Activated CD4-positive, CD25-positive, alpha-beta regulatory T cell (primary cell): ENCODE measurements around the gene CTNNA2.
"Not testable (repeated sequence)": the region's sequence is repeated elsewhere in the genome, so short reads cannot be mapped to it uniquely, and the experiment has no call there.

Source experiments
- DNase-seq, 4 experiments: peaks; one replicate each; lab custom pipeline; 2025; lab: John Stamatoyannopoulos, UW

The CTNNA2 gene

DNA sequence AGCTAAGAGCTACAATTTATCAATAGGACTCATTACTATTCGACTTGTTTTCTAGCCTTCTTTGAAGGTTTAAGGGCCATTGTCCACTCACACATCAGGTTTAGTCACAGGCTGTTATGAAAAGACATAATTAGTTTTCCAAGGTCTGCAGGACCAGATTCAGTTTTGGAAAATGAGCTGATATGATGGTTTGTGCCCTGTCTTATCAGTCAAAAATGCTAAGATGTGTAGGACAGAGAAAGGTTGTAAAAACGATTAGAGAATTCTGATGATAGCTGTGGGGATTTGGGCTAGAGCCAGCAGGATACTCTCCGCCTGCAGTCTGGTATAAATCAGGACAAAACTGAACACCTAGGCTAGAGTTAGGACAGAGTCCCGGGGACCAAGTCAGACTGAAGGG is 578.4 kb downstream of the CTNNA2 start:
- DNase-seq = no peak

DNA sequence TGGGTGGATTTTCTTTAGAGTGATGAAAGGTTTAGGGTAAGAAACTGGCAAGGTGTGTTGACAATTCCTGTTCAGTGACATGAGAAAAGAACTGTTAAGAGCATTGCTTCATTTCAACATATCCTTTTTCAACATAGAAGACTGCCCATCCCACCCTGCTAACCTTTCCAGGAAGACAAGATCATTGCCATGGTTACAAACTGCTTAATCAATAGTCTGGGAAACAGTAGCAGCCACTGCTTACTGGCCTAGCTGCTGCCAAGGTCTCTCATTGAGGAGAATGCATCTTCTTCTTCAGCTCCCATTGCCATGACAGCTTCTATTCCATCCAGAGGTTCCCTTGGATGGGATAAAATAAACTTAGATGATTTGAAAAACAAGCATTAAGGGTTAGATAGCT is 579.6 kb downstream of the CTNNA2 start:
- DNase-seq = no peak

DNA sequence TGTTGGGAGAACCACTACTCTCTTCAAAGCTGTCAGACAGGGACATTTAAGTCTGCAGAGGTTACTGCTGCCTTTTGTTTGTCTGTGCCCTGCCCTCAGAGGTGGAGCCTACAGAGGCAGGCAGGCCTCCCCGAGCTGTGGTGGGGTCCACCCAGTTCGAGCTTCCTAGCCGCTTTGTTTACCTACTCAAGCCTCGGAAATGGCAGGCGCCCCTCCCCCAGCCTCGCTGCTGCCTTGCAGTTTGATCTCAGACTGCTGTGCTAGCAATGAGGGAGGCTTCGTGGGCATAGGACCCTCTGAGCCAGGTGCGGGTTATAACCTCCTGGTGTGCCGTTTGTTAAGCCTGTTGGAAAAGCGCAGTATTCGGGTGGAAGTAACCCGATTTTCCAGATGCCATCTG is 585.7 kb downstream of the CTNNA2 start:
- DNase-seq = not testable (repeated sequence)

DNA sequence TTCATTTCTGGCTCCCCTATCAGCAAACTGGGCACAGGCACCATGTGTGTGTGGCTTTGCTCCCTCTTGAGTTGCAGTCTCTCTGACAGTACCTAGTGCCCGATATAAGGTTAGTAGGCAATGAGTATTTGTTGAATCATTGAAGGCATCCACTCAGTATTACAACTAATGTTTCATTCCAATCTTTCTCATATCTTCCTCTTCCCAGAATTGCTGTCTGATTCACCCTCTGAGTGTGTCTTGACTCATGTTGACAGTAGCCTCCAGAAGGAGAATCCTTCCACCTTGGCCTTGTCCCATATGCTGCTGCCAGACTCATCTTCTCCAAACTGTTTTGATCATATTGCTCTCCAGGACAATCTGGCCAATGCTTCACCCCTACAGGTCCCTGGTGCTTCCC is 589.2 kb downstream of the CTNNA2 start:
- no peak for DNase-seq

DNA sequence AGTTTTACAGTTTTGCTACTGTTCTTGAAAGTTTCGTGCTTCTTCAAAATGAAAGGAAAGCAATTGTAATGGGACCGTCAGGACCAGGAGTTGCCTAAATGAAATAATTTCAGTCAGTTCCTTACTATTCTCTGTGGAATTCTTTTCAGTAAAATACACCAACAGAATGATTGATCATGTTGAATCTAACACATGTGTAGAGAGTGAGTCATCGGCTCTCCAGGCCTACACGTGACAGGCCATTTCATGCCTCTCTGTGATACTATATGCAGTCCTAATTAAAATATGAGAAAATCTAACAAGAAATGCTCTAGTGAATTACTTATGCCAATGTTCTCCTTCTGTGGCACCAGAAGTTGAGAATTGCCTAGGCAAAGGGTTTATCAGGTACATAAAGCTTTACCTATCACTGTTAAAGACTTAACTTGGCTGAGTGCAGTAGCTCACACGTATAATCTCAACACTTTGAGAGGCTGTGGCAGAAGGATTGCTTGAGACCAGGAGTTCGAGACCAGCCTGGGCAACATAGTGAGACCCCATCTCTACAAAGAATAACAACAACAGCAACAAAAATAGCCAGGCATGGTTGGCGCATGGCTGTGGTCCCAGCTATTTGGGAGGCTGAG is 592.3 kb downstream of the CTNNA2 start:
- no peak for DNase-seq

DNA sequence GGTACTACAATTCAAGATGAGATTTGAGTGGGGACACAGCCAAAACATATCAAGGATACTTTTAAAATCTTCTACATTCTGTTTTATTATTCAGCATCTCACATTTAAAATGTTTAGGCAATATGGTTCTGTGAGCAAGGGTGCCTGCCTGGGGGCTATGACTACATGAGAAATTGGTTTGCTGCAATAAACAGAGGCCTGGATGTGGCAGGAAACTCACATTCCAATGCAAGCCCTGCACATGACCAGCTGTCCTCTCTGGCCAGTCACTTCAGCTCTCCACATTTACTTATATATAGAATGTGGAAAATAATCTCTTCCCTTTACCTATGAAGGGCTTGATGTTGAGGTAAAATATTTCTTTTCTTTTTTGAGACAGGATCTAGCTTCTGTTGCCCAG is 598.3 kb downstream of the CTNNA2 start:
- no peak for DNase-seq

DNA sequence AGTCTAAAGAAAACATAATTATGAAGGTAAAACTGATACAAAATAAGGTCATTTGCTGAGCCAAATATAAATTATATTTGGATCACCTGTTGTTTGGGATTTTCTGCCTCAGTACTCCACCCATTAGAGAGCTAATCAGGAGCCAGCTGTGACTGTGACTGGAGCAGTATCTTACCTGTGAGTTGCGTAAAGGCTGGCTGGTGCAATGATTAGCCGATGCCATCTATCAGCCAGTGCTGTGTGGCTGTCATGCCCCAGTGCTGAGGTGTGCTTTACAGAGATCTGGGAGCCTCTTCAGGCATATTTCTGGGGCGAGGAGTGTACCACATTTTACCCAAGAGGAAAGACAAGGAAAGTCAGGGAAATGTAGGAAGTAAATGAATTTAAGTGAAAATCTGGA is 599.9 kb downstream of the CTNNA2 start:
- DNase-seq = no peak

DNA sequence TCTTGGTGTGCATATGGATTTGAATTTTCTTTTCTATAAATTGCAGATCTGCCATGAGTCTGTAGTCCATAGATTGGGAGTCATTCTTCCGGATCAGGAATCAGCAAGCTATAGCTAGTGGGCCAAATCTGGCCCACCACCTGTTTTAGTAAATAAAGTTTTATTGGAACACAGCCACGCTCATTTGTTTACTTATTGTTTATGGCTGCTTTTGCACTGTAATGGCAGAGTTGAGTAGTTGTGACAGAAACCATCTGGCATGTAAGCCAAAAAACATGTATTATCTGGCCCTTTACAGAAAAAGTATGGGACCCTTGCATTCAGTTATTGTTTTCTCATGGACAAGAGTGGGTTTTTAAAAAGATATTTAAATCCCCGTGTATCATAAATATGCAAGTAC is 600.5 kb downstream of the CTNNA2 start:
- no peak for DNase-seq

DNA sequence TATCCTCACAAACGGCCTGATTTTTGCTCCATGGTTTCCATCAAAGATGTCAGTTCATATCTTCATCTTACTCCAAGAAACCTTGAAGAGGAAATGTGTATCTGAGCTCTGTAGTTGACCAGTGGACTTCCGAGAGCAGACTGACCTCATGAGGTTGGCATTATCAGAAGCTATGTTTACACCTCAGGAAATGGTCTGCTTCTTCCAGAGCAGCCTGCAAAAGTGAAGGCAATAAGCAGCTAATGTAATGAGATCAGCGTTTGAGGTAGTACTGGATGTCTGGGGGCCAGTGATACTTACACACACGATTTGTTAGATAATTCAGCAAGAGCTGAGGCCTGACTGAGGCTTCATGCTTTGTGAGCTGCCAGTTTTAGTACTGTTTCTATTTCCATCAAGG is 602.0 kb downstream of the CTNNA2 start:
- no peak for DNase-seq

DNA sequence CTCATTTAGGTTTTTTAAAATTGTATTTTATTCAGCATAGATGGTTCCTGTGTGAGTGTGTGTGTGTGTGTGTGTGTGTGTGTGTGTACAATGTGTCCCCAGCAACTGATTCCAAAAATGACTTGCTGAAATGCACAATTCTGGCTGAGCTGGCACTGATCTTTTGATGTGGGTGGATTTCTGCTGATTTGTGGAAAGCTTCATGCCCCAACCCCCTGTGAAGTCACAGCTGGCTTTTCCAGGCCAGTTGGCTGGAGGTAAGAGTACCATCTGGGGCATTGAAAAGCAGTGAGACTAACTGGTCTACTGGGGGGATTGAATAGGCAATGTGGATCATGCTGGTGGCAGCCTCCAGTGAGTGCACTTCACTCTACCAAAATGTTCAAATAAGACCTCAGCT is 604.5 kb downstream of the CTNNA2 start:
- DNase-seq = no peak

DNA sequence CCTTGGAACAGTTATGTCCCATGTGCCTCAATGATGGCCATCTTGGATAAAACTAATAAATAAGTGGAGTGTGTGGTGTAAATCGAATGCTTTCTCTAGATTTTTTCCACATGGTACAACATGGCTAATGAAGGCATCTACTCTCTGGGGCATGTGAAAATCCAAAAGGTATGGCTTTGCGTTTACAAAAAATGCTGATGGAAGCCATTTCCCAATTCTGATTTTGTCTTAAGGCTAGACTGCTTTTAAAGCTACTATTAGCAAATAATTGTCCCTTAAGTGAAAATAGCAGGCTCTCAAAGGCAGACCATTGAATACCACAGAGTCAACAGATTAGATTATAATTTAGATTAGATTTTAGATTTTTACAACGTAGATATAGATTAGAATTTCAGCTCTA is 608.0 kb downstream of the CTNNA2 start:
- no peak for DNase-seq

DNA sequence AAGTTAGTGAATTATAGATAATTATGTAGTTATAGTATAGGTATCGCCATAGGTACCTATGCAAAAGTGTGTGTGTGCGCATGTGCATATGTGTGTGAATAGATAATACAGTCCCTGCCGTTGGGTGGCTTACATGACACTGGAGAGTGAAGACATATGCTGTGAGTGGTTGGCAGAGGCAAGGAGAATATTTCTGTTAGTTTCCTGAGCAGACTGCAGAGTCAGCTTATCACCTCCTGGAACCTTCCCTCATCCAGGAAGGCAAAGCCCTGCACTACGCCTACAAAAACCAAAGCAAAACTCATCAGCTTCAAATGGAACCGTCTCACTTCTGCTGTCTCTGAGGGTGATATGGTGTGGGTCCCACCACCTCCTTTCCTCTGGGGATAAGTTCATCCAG is 609.8 kb downstream of the CTNNA2 start:
- no peak for DNase-seq

DNA sequence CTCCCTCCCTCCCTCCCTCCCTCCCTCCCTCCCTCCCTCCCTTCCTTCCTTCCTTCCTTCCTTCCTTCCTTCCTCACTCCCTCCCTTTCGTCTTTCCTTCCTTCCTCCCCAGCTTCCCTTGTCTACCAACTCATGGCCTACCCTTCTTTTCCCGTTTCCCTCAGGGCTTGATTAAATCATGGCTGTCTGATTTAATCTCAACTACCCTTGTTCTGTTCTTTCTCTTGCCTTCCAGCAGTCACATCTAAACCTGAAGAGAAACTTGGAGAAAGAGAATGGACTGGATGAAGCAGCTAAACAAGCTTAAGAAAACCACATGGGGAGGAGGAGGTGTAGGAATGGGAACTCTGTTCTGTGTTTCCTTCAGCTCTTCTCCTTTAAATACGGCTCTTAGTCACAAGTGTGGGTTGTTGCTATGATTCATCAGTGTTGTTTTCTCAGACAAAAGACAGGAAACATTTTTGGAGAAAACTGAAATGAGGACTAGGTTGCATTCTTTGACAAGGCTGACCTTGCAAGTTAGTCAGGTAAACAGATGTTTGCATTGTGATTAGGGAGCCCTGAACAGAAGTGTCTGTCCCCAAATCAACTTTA is 613.8 kb downstream of the CTNNA2 start:
- DNase-seq = no peak

DNA sequence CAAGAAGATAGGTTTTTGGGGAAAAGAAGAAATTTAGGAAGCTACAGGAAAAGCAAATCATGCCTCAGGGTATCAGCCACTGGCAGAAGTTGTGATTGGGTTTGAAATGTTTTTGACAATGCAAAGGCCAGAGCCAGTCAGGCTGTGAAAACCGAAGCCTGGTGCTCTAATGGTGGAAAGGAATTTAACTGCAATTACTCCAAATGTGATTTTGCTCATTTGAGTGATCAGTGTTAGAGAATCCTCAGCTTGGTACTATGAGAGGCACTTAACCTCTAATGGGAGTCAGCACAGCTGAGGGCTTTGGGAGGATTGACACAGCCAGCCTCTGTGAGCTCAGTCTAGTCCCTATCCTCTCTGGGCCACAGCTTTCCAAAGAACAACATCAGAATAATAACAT is 615.2 kb downstream of the CTNNA2 start:
- DNase-seq = no peak

DNA sequence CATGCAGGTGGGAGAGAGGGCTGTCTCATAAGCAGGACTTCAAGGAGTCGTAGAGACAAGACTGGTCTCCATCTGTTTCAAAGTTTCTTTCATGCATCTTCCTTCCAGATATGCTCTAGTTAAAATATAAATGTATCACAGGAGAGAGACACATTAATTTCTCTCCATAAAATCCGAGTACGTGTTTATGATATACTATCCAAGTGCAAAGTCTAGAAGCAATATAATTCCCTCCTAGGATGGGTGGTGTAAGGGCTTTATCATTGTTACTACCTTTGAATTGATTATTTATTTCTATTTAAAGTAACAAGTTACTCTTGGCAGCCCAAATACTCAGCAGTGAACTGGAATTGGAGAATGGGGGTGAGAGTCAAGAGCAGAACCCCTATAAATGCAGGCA is 619.4 kb downstream of the CTNNA2 start:
- no peak for DNase-seq

DNA sequence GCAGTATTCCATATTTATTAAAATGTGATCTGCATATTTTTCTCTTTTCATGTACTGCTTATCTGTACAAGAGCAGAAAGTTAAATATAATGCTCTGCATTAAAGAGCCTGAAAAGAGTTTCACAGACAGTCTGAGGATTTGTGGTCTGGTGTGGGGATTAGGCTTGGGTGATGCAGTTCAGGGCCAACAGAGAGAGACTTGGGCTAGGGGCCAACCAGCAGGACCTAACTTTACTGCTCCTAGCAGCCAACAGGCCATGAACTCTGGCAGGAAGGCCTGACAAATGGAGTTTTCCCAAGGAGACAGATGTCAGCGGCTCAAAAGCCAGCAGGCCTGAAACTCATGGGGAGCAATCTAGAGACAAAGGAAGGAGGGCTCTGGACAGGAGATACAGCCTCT is 622.1 kb downstream of the CTNNA2 start:
- DNase-seq = no peak

DNA sequence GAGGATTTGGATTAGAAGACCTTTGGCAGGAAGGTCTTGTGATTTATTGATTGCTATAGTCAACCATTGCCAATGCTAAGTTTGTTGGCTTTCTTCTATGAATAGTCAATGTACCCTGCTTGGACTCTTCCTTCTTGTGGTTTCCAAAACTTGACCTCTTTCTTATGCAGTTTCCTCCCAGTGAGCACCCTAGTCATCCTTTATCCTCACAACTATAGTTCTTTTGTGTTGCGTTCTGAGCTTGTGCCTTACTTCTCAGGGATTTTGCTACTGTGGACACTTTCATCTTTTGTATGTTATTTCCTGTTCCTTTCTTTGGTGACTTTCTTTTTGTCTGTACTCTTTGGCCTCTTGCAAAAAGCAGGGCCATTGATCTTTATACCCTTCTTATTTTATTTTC is 623.5 kb downstream of the CTNNA2 start:
- no peak for DNase-seq

DNA sequence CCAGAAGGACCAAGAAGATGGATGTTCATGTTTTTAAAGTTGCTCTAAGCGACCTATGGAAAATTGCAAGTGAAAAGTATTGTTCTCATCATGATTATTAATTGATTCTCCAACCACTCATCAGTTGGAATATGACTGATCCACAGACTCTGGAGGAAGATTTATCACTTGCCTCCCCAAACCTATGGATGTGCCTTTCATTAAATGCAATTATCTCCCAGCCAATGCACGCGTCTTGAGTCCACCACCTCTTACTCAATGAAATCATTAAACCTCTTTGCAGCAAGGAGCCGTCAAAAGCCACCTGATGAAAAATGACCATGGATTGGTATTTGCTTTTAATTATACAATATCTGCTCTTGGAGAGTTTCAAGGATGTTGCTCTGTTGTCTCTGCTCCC is 626.1 kb downstream of the CTNNA2 start:
- DNase-seq = no peak

DNA sequence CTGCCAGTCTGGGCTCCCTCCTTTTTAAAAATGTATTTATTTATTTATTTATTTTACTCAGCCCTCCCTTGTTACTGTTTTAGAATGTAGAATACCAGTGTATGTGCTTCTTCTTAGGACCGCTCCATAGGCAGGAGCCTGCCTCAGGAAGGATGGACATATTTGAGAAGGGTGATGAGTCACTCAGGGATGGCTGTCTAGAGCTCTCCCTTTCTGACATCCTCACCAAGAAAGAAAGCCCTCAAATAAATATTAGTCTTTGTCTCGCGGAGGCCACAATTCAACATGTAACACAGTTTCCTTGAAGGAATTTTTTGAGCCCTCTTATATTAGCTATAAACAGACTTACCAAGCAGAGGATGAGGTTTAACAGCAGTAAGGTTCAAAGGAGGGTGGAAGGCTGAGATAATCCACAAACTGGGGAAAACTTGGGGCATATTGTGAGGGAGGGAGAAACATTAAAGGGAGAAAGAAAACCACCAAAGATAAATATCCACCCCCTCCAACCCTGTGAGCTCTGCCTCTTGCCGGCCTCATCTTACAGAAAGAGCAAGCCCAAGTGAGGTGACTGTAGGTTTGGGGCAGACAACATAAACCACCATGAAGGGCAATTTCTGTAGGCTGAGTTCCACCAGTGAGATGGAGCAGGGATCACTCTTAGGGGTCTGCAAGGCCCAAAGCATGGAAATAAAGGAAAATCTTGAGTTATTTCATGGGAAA is 628.3 kb downstream of the CTNNA2 start:
- DNase-seq = no peak

DNA sequence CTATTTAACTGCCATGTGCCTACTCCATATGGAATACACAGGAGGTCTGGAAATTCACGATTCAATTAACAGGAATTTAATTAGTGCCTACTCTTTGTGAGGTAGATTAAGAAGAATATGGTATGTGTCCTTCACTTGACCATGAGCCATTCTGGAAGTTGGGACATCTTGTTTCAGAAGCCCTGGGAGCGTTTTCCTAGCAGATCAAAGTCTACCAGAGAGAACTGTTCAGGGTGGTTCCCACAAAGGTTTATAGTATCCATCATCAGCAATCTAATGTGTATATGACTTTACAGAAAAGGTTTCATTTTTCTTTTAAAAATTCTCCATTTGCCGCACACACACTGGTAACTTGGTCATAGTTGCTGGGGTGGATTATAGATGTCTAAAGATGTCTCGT is 632.6 kb downstream of the CTNNA2 start:
- DNase-seq = no peak

DNA sequence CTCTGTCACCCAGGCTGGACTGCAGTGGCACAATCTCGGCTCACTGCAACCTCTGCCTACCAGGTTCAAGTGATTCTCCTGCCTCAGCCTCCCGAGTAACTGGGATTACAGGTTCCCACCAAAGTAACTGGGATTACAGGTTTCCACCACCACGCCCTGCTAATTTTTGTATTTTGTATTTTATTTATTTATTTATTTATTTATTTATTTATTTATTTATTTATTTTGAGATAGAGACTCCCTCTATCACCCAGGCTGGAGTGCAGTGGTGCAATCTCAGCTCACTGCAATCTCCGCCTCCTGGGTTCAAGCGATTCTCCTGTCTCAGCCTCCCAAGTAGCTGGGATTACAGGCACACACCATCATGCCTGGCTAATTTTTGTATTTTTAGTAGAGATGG is 633.9 kb downstream of the CTNNA2 start:
- not testable (repeated sequence) for DNase-seq

DNA sequence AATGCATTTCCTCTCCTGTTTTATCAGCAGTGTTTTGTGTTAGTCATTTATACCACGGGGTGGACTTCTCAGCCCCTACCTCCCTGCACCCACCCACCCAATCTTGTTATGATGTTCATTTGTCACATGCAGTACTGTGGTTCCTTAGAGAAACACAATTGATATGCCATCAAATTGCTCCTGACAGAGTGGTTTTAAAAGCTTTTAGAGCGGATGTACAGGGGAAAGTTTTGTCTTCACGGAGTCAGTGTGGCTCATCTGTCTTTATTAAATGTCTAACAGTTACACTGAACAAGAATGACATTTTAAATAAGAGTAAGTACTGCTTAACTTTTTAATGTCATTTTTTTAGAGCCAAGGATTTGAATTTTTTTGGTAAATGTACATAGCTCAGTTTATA is 634.8 kb downstream of the CTNNA2 start:
- no peak for DNase-seq

DNA sequence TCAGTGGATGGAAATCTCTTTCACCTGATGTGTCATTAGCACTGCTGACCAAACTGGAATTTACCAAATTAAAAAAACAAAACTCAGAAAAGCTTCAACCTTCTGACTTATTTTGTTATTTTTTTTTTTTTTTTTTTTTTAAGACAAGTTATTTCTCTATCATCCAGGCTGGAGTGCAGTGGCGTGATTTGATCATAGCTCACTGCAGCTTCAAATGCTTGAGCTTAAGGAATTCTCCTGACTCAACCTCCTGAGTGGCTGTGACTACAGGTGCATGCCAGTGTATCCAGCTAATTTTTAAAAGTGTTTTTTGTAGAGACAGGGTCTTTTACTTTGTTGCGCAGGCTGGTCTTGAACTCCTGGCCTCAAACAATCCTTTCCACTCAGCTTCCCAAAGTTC is 636.1 kb downstream of the CTNNA2 start:
- DNase-seq = no peak

DNA sequence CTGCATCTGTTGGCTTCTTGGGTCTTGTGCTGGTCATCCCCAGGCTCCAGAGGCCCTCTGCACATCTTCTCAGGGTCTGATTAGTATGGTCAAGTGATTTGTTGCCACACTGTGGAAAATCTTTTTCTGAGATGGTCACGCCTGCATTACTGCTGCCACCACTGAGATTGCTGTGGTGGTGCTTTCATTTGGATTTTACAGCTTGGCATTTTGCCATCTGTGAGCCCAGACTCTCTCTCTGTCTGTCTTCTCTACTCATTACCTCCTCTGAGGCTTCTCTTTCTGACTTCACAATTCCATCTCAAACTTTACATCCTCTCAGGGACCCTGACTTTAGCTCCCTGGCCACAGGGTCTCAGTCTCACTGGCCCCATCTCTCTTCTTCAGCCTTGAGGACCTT is 637.1 kb downstream of the CTNNA2 start:
- no peak for DNase-seq
